GM12878 (cell line): ENCODE data around the gene SIK3. TPM values are rescaled to one million over a fixed set of nuclear protein-coding genes. Genes with fewer than 3 reads are reported as not detected.
A peak's percentile ranks its signal among the peaks of the same experiment; 100 is the strongest.

Experiments
- ATAC-seq: fragments of 200-7000 bp; cut with Tn5 transposase; 3 replicates; pipeline ENCODE4 v1.9.1; 2020; ENCODE audit warnings: mild to moderate bottlenecking, moderate library complexity
- BruUV-seq: library from RNA; stranded (reverse); fragments of 400-500 nt; replicated peaks from 2 replicates; lab custom pipeline; 2021; lab: Mats Ljungman, UMichigan
- CTCF ChIA-PET: fragments of 300-600 bp; sonication (Branson Sonifier 250); formaldehyde crosslinking; extraction: SDS; loops from one replicate; lab custom pipeline; 2021; ENCODE audit warnings: inconsistent platforms; lab: Yijun Ruan, JAX
- POLR2A ChIA-PET: fragments of 350-600 bp; formaldehyde crosslinking; extraction: SDS; loops from one replicate; lab custom pipeline; 2021; ENCODE audit warnings: inconsistent platforms; lab: Charles Lee
- RAD21 ChIA-PET: fragments of 300-600 bp; sonication (Branson Sonifier 250); formaldehyde crosslinking; loops from one replicate; lab custom pipeline; 2023; ENCODE audit warnings: antibody characterized with exemption; ENCODE audit not compliant: unreplicated experiment; lab: Charles Lee
- SMC1A ChIA-PET: fragments of 300-600 bp; sonication (Branson Sonifier 250); formaldehyde crosslinking; loops from one replicate; lab custom pipeline; 2023; ENCODE audit not compliant: unreplicated experiment, uncharacterized antibody; lab: Charles Lee
- DNase-seq: peaks from one replicate; pipeline ENCODE4 v3.0.0-alpha.2; 2011; ENCODE audit warnings: low read depth, low spot score
- FAIRE-seq: peaks from 3 replicates; lab custom pipeline; 2011; peaks lifted over from hg19 to GRCh38; lab: Jason Lieb, UNC
- H2AFZ ChIP-seq: 2 replicates; pipeline ENCODE4 v1.6.0; 2011; ENCODE audit warnings: low read depth, low read length, control low read depth; ENCODE audit not compliant: control insufficient read depth
- H3K27ac ChIP-seq: 2 replicates; pipeline ENCODE4 v1.5.1; 2011; ENCODE audit warnings: control low read depth; ENCODE audit not compliant: control insufficient read depth, insufficient read depth
- H3K27me3 ChIP-seq, 2 experiments: replicated peaks in 1 of 2; 2 replicates each; pipeline versions ENCODE4 v1.6.0 to v1.6.1; 2011; ENCODE audit warnings: low read length in 1 of 2; ENCODE audit not compliant: control insufficient read depth in 2 of 2, insufficient read depth in 2 of 2
- H3K36me3 ChIP-seq, 2 experiments: 2 replicates each; pipeline ENCODE4 v1.5.1; 2011; ENCODE audit warnings: low read length in 1 of 2; ENCODE audit not compliant: control insufficient read depth in 2 of 2, insufficient read depth in 2 of 2
- H3K4me1 ChIP-seq: 2 replicates; pipeline ENCODE4 v1.6.1; 2011; ENCODE audit warnings: mild to moderate bottlenecking, low read length, moderate library complexity, mixed read lengths; ENCODE audit not compliant: control insufficient read depth, insufficient read depth
- H3K4me2 ChIP-seq: 2 replicates; pipeline ENCODE4 v1.6.0; 2011; ENCODE audit warnings: control low read depth; ENCODE audit not compliant: control insufficient read depth, insufficient read depth
- H3K4me3 ChIP-seq: fragments of 200-600 bp; sonication (generic); 2 replicates; pipeline ENCODE4 v1.5.1; 2016
- H3K79me2 ChIP-seq: 2 replicates; pipeline ENCODE4 v1.6.0; 2011; ENCODE audit warnings: low read length; ENCODE audit not compliant: control insufficient read depth, insufficient read depth
- H3K9ac ChIP-seq: 2 replicates; pipeline ENCODE4 v1.8.0; 2011; ENCODE audit warnings: low read length, control low read depth, mixed read lengths; ENCODE audit not compliant: control insufficient read depth, insufficient read depth
- H3K9me3 ChIP-seq: replicated peaks from 3 replicates; pipeline ENCODE4 v1.5.1; 2011; ENCODE audit warnings: mild to moderate bottlenecking, low read length; ENCODE audit not compliant: control insufficient read depth, insufficient read depth
- H4K20me1 ChIP-seq: 2 replicates; pipeline ENCODE4 v1.6.0; 2011; ENCODE audit not compliant: control insufficient read depth, insufficient read depth
- BCL3 ChIP-seq: IDR thresholded peaks from 2 replicates; pipeline ENCODE4 v1.6.1; 2011; ENCODE audit warnings: borderline replicate concordance, low read depth, mild to moderate bottlenecking, moderate library complexity, low read length; ENCODE audit not compliant: insufficient read depth, poor library complexity, severe bottlenecking
- CREM ChIP-seq: IDR thresholded peaks from 2 replicates; pipeline ENCODE4 v1.6.1; 2014; ENCODE audit warnings: antibody characterized with exemption, low read depth
- KDM1A ChIP-seq: fragments of 200-600 bp; sonication (generic); IDR thresholded peaks from 2 replicates; pipeline ENCODE4 v1.6.1; 2016; ENCODE audit warnings: borderline replicate concordance
- MXI1 ChIP-seq: fragments of 150-350 bp; IDR thresholded peaks from 2 replicates; pipeline ENCODE4 v1.6.1; 2011; ENCODE audit warnings: low read depth, mild to moderate bottlenecking, inconsistent platforms, low read length, improper control_type of control experiment
- NBN ChIP-seq: fragments of 450-650 bp; IDR thresholded peaks from 2 replicates; pipeline ENCODE4 v1.6.1; 2016
- PAX5 ChIP-seq: IDR thresholded peaks from 2 replicates; pipeline ENCODE4 v1.6.1; 2011; ENCODE audit warnings: low read depth, low read length, borderline replicate concordance
- RAD21 ChIP-seq: IDR thresholded peaks from 2 replicates; pipeline ENCODE4 v1.6.1; 2011; ENCODE audit warnings: mild to moderate bottlenecking, low read depth, low read length, moderate library complexity; ENCODE audit not compliant: insufficient read depth
- RB1 ChIP-seq: fragments of 450-650 bp; formaldehyde crosslinking; IDR thresholded peaks from 2 replicates; pipeline ENCODE4 v1.6.1; 2017; ENCODE audit warnings: mild to moderate bottlenecking, borderline replicate concordance
- RELA ChIP-seq: fragments of 450-650 bp; IDR thresholded peaks from 2 replicates; pipeline ENCODE4 v1.8.0; 2014; ENCODE audit warnings: borderline replicate concordance; ENCODE audit not compliant: partially characterized antibody
- SP1 ChIP-seq: IDR thresholded peaks from one replicate; pipeline ENCODE4 v1.6.1; 2011; ENCODE audit warnings: low read depth, low read length
- SRF ChIP-seq, 2 experiments: IDR thresholded peaks; 2 replicates each; pipeline ENCODE4 v1.6.1; 2011; ENCODE audit warnings: low read depth in 2 of 2, low read length in 2 of 2, mild to moderate bottlenecking in 1 of 2, moderate library complexity in 1 of 2
- ZNF384 ChIP-seq: IDR thresholded peaks from 2 replicates; pipeline ENCODE4 v1.6.1; 2012; ENCODE audit warnings: low read depth, mild to moderate bottlenecking, low read length, improper control_type of control experiment, borderline replicate concordance
- WGBS: methylation state at CpG from one replicate; pipeline ENCODE4 v1.1.6; 2016; ENCODE audit warnings: low lambda C conversion rate; ENCODE audit not compliant: insufficient replicate concordance, insufficient coverage; ENCODE audit errors: missing lambda C conversion rate; 5-methylcytosine and 5-hydroxymethylcytosine counted together
- in situ Hi-C: fragments of 300-500 bp; cut with MboI; formaldehyde crosslinking; loops from 9 replicates; pipeline ENCODE4 v1.14.3; 2018; ENCODE audit warnings: mixed read lengths
- intact Hi-C: fragments of 100-400 bp; cut with micrococcal nuclease; formaldehyde crosslinking; loops from one replicate; pipeline ENCODE4 v1.14.2; 2022; ENCODE audit not compliant: unreplicated experiment
- polyA plus RNA-seq, 11 experiments: library from polyadenylated mRNA; depleted of rRNA in 4 of 11; unstranded in 6 of 11; stranded (reverse) in 5 of 11; fragments of >200 nt; fragmentation: Nextera tagmentation in 4 of 11; fragmentation: Illumina TruSeq in 1 of 11; extraction: Ambion mirVana in 4 of 11; extraction: Trizol in 1 of 11; gene quantifications; 1 replicate in 1 of 11; 2 replicates in 10 of 11; pipeline versions ENCODE4 v1.2.1 to v1.2.3, GENCODE V29; 2011 to 2016; ENCODE audit warnings: inconsistent platforms in 2 of 11, missing spikeins in 2 of 11, low read depth in 1 of 11
- total RNA-seq, 4 experiments: library from RNA; depleted of rRNA in 3 of 4; stranded (reverse); fragments of >200 nt in 3 of 4; fragmentation: Illumina TruSeq in 1 of 4; extraction: Trizol in 1 of 4; gene quantifications; 2 replicates each; pipeline versions ENCODE4 v1.2.1 to v1.2.3, GENCODE V29; 2013 to 2021
- TF ChIP-seq, protein P1 (sequence below), 3 experiments: IDR thresholded peaks in 2 of 3; conservative IDR thresholded peaks in 1 of 3; 2 replicates each; pipeline ENCODE4 v1.5.1; 2011; ENCODE audit warnings: low read depth in 3 of 3, low read length in 3 of 3, mild to moderate bottlenecking in 3 of 3, control low read depth in 2 of 3, moderate library complexity in 2 of 3, inconsistent platforms in 1 of 3, mixed read lengths in 1 of 3; ENCODE audit not compliant: control insufficient read depth in 2 of 3, insufficient read depth in 1 of 3; ENCODE audit errors: extremely low read depth in 1 of 3
- TF ChIP-seq, protein P2 (sequence below): IDR thresholded peaks from 2 replicates; pipeline ENCODE4 v1.6.1; 2011; ENCODE audit warnings: low read depth, low read length, improper control_type of control experiment, borderline replicate concordance

SIK3 gene
- total and polyA plus RNA-seq, 10 of the 15 experiments (the other 5 are each of a cell fraction or from before 2014, with no cell fraction given): 2.5 to 31.9 (median 11.1) TPM

- FAIRE-seq: peak; percentile 76
- RAD21 ChIA-PET: interaction anchor here (0.6 to 2.7 kb wide), 24 partner anchors 15 to 335 kb away, joined by 3 to 56 read pairs (median 4); partner anchors contain the start of genes APOA5, PAFAH1B2 and ZPR1
- Histone ChIP-seq H3K9ac (peak overlapping the region; percentile 65), H3K27me3 (no peaks in the 10 kb centered on the region), H3K79me2 (no peaks in the 10 kb centered on the region), H4K20me1 (no peaks in the 10 kb centered on the region), H2AFZ (peak overlapping the region; percentile 88), H3K4me1 (peaks cover 8% of the 10 kb centered on the region; the same call in 1 of the 2 replicates), H3K36me3 (no peaks in the 10 kb centered on the region), H3K4me3 (peak overlapping the region; percentile 52; the same call in 1 of the 2 replicates), H3K4me2 (peak overlapping the region; percentile 17), H3K27ac (peak overlapping the region; percentile 20; the same call in 1 of the 2 replicates), H3K9me3 (no peaks in the 10 kb centered on the region)
- in situ Hi-C loops (no loop called here), intact Hi-C loops (loop anchor here (1.0 to 5.0 kb wide), 4 partner anchors 45 to 391 kb away; partner anchors contain the start of gene APOA5)
- POLR2A ChIA-PET: interaction anchor here (0.8 to 3.0 kb wide), 9 partner anchors 15 to 396 kb away, joined by 3 to 10 read pairs (median 4); partner anchors contain the start of genes APOA5 and PCSK7
- SMC1A ChIA-PET: interaction anchor here (0.6 to 2.8 kb wide), 23 partner anchors 12 to 395 kb away, joined by 3 to 42 read pairs (median 4); partner anchors contain the start of genes APOA5 and ZPR1
- ATAC-seq: peak; percentile 94
- CTCF ChIA-PET: interaction anchor here (0.6 to 7.3 kb wide), 50 partner anchors 9 to 487 kb away, joined by 3 to 183 read pairs (median 4); partner anchors contain the start of genes APOA4, APOA5, BUD13 and PAFAH1B2
- DNase-seq: peak; percentile 57
- 12% methylated on average over 57 of the region's 57 CpGs for WGBS
- BruUV-seq: no TSS peak
- TF ChIP-seq RAD21 (peak; percentile 60), ZNF384 (no peak), PAX5 (no peak), RB1 (peak; percentile 81; the same call in 1 of the 2 replicates), MXI1 (peak; percentile 67; the same call in 1 of the 2 replicates), CREM (0 out of 2 replicates have a peak, but pooled peaks have one; percentile 31), KDM1A (no peak), NBN (no peak), SRF (IDR thresholded peaks at IDR 0.05; ENCODE audit: low read depth in 2 of 2, low read length in 2 of 2) (no peak), RELA (peak; percentile 15), BCL3 (no peak), SP1 (peak; percentile 37)
- TF ChIP-seq, protein P1, sequence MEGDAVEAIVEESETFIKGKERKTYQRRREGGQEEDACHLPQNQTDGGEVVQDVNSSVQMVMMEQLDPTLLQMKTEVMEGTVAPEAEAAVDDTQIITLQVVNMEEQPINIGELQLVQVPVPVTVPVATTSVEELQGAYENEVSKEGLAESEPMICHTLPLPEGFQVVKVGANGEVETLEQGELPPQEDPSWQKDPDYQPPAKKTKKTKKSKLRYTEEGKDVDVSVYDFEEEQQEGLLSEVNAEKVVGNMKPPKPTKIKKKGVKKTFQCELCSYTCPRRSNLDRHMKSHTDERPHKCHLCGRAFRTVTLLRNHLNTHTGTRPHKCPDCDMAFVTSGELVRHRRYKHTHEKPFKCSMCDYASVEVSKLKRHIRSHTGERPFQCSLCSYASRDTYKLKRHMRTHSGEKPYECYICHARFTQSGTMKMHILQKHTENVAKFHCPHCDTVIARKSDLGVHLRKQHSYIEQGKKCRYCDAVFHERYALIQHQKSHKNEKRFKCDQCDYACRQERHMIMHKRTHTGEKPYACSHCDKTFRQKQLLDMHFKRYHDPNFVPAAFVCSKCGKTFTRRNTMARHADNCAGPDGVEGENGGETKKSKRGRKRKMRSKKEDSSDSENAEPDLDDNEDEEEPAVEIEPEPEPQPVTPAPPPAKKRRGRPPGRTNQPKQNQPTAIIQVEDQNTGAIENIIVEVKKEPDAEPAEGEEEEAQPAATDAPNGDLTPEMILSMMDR (IDR thresholded peaks at IDR 0.05 in 2 of 3, conservative IDR thresholded peaks at IDR 0.05 in 1 of 3; ENCODE audit: control insufficient read depth in 2 of 3, extremely low read depth in 1 of 3, insufficient read depth in 1 of 3, low read depth in 3 of 3, low read length in 3 of 3): peak; percentile 68 to 81 (median 75)
- TF ChIP-seq, protein P2, sequence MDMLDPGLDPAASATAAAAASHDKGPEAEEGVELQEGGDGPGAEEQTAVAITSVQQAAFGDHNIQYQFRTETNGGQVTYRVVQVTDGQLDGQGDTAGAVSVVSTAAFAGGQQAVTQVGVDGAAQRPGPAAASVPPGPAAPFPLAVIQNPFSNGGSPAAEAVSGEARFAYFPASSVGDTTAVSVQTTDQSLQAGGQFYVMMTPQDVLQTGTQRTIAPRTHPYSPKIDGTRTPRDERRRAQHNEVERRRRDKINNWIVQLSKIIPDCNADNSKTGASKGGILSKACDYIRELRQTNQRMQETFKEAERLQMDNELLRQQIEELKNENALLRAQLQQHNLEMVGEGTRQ: no peak
Observed at GRCh38 chr11:116835791-116836631, 262.2 kb downstream of the SIK3 start.
